GM12878 (cell line): ENCODE data around the gene AP4B1. TPM values are rescaled to one million over a fixed set of nuclear protein-coding genes. Genes with fewer than 3 reads are reported as not detected.

Experiments used
- ATAC-seq: fragments of 200-7000 bp; cut with Tn5 transposase; 3 replicates; pipeline ENCODE4 v1.9.1; 2020; ENCODE audit warnings: mild to moderate bottlenecking, moderate library complexity
- BruUV-seq: library from RNA; stranded (reverse); fragments of 400-500 nt; replicated peaks from 2 replicates; lab custom pipeline; 2021; lab: Mats Ljungman, UMichigan
- CTCF ChIA-PET: fragments of 300-600 bp; sonication (Branson Sonifier 250); formaldehyde crosslinking; extraction: SDS; loops from one replicate; lab custom pipeline; 2021; ENCODE audit warnings: inconsistent platforms; lab: Yijun Ruan, JAX
- POLR2A ChIA-PET: fragments of 350-600 bp; formaldehyde crosslinking; extraction: SDS; loops from one replicate; lab custom pipeline; 2021; ENCODE audit warnings: inconsistent platforms; lab: Charles Lee
- RAD21 ChIA-PET: fragments of 300-600 bp; sonication (Branson Sonifier 250); formaldehyde crosslinking; loops from one replicate; lab custom pipeline; 2023; ENCODE audit warnings: antibody characterized with exemption; ENCODE audit not compliant: unreplicated experiment; lab: Charles Lee
- SMC1A ChIA-PET: fragments of 300-600 bp; sonication (Branson Sonifier 250); formaldehyde crosslinking; loops from one replicate; lab custom pipeline; 2023; ENCODE audit not compliant: unreplicated experiment, uncharacterized antibody; lab: Charles Lee
- DNase-seq: peaks from one replicate; pipeline ENCODE4 v3.0.0-alpha.2; 2011; ENCODE audit warnings: low read depth, low spot score
- FAIRE-seq: peaks from 3 replicates; lab custom pipeline; 2011; peaks lifted over from hg19 to GRCh38; lab: Jason Lieb, UNC
- H2AFZ ChIP-seq: 2 replicates; pipeline ENCODE4 v1.6.0; 2011; ENCODE audit warnings: low read depth, low read length, control low read depth; ENCODE audit not compliant: control insufficient read depth
- H3K27ac ChIP-seq: 2 replicates; pipeline ENCODE4 v1.5.1; 2011; ENCODE audit warnings: control low read depth; ENCODE audit not compliant: control insufficient read depth, insufficient read depth
- H3K27me3 ChIP-seq, 2 experiments: replicated peaks in 1 of 2; 2 replicates each; pipeline versions ENCODE4 v1.6.0 to v1.6.1; 2011; ENCODE audit warnings: low read length in 1 of 2; ENCODE audit not compliant: control insufficient read depth in 2 of 2, insufficient read depth in 2 of 2
- H3K36me3 ChIP-seq, 2 experiments: 2 replicates each; pipeline ENCODE4 v1.5.1; 2011; ENCODE audit warnings: low read length in 1 of 2; ENCODE audit not compliant: control insufficient read depth in 2 of 2, insufficient read depth in 2 of 2
- H3K4me1 ChIP-seq: 2 replicates; pipeline ENCODE4 v1.6.1; 2011; ENCODE audit warnings: mild to moderate bottlenecking, low read length, moderate library complexity, mixed read lengths; ENCODE audit not compliant: control insufficient read depth, insufficient read depth
- H3K4me2 ChIP-seq: 2 replicates; pipeline ENCODE4 v1.6.0; 2011; ENCODE audit warnings: control low read depth; ENCODE audit not compliant: control insufficient read depth, insufficient read depth
- H3K4me3 ChIP-seq: fragments of 200-600 bp; sonication (generic); 2 replicates; pipeline ENCODE4 v1.5.1; 2016
- H3K79me2 ChIP-seq: 2 replicates; pipeline ENCODE4 v1.6.0; 2011; ENCODE audit warnings: low read length; ENCODE audit not compliant: control insufficient read depth, insufficient read depth
- H3K9ac ChIP-seq: 2 replicates; pipeline ENCODE4 v1.8.0; 2011; ENCODE audit warnings: low read length, control low read depth, mixed read lengths; ENCODE audit not compliant: control insufficient read depth, insufficient read depth
- H3K9me3 ChIP-seq: replicated peaks from 3 replicates; pipeline ENCODE4 v1.5.1; 2011; ENCODE audit warnings: mild to moderate bottlenecking, low read length; ENCODE audit not compliant: control insufficient read depth, insufficient read depth
- H4K20me1 ChIP-seq: 2 replicates; pipeline ENCODE4 v1.6.0; 2011; ENCODE audit not compliant: control insufficient read depth, insufficient read depth
- CBX5 ChIP-seq: sonication (generic); IDR thresholded peaks from 2 replicates; pipeline ENCODE4 v1.6.1; 2016; ENCODE audit warnings: low read depth, moderate library complexity, mild to moderate bottlenecking, inconsistent platforms
- CHD1 ChIP-seq: IDR thresholded peaks from 2 replicates; pipeline ENCODE4 v1.6.1; 2012; ENCODE audit warnings: low read depth, low read length, improper control_type of control experiment
- EGR1 ChIP-seq, 2 experiments: IDR thresholded peaks; 1 replicate in 1 of 2; 2 replicates in 1 of 2; pipeline ENCODE4 v1.6.1; 2011 to 2012; ENCODE audit warnings: low read depth in 2 of 2, low read length in 2 of 2, borderline replicate concordance in 1 of 2, mild to moderate bottlenecking in 1 of 2, moderate library complexity in 1 of 2
- EZH2 ChIP-seq: IDR thresholded peaks from 2 replicates; pipeline ENCODE4 v1.6.1; 2012; ENCODE audit warnings: low read depth, mild to moderate bottlenecking, control low read depth, inconsistent platforms, low read length, borderline replicate concordance; ENCODE audit not compliant: control insufficient read depth
- HDAC6 ChIP-seq: fragments of 200-600 bp; sonication (generic); IDR thresholded peaks from one replicate; pipeline ENCODE4 v1.8.0; 2017; ENCODE audit warnings: antibody characterized with exemption; ENCODE audit not compliant: unreplicated experiment
- MTA3 ChIP-seq: IDR thresholded peaks from 2 replicates; pipeline ENCODE4 v1.6.1; 2012; ENCODE audit warnings: low read length, inconsistent platforms, borderline replicate concordance
- NFYA ChIP-seq: IDR thresholded peaks from 2 replicates; pipeline ENCODE4 v1.6.1; 2011; ENCODE audit warnings: low read depth, mild to moderate bottlenecking, low read length, improper control_type of control experiment, borderline replicate concordance
- NR2C1 ChIP-seq: fragments of 450-650 bp; IDR thresholded peaks from 2 replicates; pipeline ENCODE4 v1.6.1; 2017; ENCODE audit warnings: antibody characterized with exemption, mild to moderate bottlenecking, moderate library complexity
- PAX5 ChIP-seq: IDR thresholded peaks from 2 replicates; pipeline ENCODE4 v1.6.1; 2011; ENCODE audit warnings: low read depth, low read length, borderline replicate concordance
- RELA ChIP-seq: fragments of 450-650 bp; IDR thresholded peaks from 2 replicates; pipeline ENCODE4 v1.8.0; 2014; ENCODE audit warnings: borderline replicate concordance; ENCODE audit not compliant: partially characterized antibody
- WGBS: methylation state at CpG from one replicate; pipeline ENCODE4 v1.1.6; 2016; ENCODE audit warnings: low lambda C conversion rate; ENCODE audit not compliant: insufficient replicate concordance, insufficient coverage; ENCODE audit errors: missing lambda C conversion rate; 5-methylcytosine and 5-hydroxymethylcytosine counted together
- in situ Hi-C: fragments of 300-500 bp; cut with MboI; formaldehyde crosslinking; loops from 9 replicates; pipeline ENCODE4 v1.14.3; 2018; ENCODE audit warnings: mixed read lengths
- intact Hi-C: fragments of 100-400 bp; cut with micrococcal nuclease; formaldehyde crosslinking; loops from one replicate; pipeline ENCODE4 v1.14.2; 2022; ENCODE audit not compliant: unreplicated experiment
- polyA plus RNA-seq, 11 experiments: library from polyadenylated mRNA; depleted of rRNA in 4 of 11; unstranded in 6 of 11; stranded (reverse) in 5 of 11; fragments of >200 nt; fragmentation: Nextera tagmentation in 4 of 11; fragmentation: Illumina TruSeq in 1 of 11; extraction: Ambion mirVana in 4 of 11; extraction: Trizol in 1 of 11; gene quantifications; 1 replicate in 1 of 11; 2 replicates in 10 of 11; pipeline versions ENCODE4 v1.2.1 to v1.2.3, GENCODE V29; 2011 to 2016; ENCODE audit warnings: inconsistent platforms in 2 of 11, missing spikeins in 2 of 11, low read depth in 1 of 11
- total RNA-seq, 4 experiments: library from RNA; depleted of rRNA in 3 of 4; stranded (reverse); fragments of >200 nt in 3 of 4; fragmentation: Illumina TruSeq in 1 of 4; extraction: Trizol in 1 of 4; gene quantifications; 2 replicates each; pipeline versions ENCODE4 v1.2.1 to v1.2.3, GENCODE V29; 2013 to 2021
- TF ChIP-seq, protein P1 (sequence below): IDR thresholded peaks from 2 replicates; pipeline ENCODE4 v1.6.1; 2012; ENCODE audit warnings: low read depth, low read length, improper control_type of control experiment

AP4B1 gene
- total and polyA plus RNA-seq, 10 of the 15 experiments (the other 5 are each of a cell fraction or from before 2014, with no cell fraction given): 27.2 to 61.0 (median 33.0) TPM

DNA sequence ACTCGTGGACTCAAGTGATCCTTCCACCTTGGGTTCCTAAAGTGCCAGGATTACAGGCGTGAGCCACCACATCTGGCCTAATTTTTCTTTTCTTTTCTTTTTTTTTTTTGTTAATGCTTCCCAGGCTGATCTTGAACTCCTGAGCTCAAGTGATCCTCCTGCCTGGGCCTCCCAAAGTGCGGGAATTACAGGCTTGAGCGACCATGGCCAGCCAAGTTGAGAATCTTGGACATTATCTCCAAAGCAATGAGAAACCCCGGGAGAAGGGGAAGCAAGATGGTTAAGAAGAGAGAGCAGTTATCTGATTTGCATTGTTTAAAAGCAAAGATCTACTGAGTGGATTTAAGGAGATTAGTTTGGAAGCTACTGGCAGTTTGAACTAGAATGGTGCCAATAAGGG is 33.6 kb upstream of the AP4B1 start:
- Histone ChIP-seq H4K20me1 (no peaks in the 10 kb centered on the region), H3K27ac (no peak overlapping the region), H3K4me3 (no peak overlapping the region), H2AFZ (no peak overlapping the region), H3K9ac (no peak overlapping the region), H3K9me3 (peaks cover 1% of the 10 kb centered on the region), H3K79me2 (peaks cover 70% of the 10 kb centered on the region), H3K27me3 (no peaks in the 10 kb centered on the region), H3K4me1 (peaks cover 17% of the 10 kb centered on the region), H3K36me3 (peaks cover 6 to 8% of the 10 kb centered on the region in 2 experiments; a peak in 3 of 4 replicates), H3K4me2 (no peak overlapping the region)
- DNase-seq (no peak), FAIRE-seq (no peak), ATAC-seq (no peak)
- RAD21 ChIA-PET: interaction anchor here (0.6 to 2.1 kb wide), 5 partner anchors 8 to 70 kb away, joined by 3 to 9 read pairs (median 3); no protein-coding TSS in a partner anchor
- intact Hi-C loops (no loop called here), in situ Hi-C loops (no loop called here)
- POLR2A ChIA-PET: interaction anchor here (0.5 to 0.7 kb wide), 3 partner anchors 31 to 256 kb away, joined by 3 read pairs; no protein-coding TSS in a partner anchor
- SMC1A ChIA-PET: interaction anchor here (0.6 to 11.9 kb wide), 5 partner anchors 9 to 164 kb away, joined by 3 to 99 read pairs (median 5); no protein-coding TSS in a partner anchor
- 85% methylated on average over 5 of the region's 5 CpGs for WGBS
- no TSS peak for BruUV-seq
- CTCF ChIA-PET: interaction anchor here (0.9 to 5.3 kb wide), 3 partner anchors 7 to 345 kb away, joined by 3 to 36 read pairs (median 3); partner anchors contain the start of gene HIPK1
- TF ChIP-seq HDAC6: no peak
- TF ChIP-seq EGR1 (IDR thresholded peaks at IDR 0.05; ENCODE audit: borderline replicate concordance in 1 of 2, low read depth in 2 of 2, low read length in 2 of 2): no peak
- TF ChIP-seq, protein P1, sequence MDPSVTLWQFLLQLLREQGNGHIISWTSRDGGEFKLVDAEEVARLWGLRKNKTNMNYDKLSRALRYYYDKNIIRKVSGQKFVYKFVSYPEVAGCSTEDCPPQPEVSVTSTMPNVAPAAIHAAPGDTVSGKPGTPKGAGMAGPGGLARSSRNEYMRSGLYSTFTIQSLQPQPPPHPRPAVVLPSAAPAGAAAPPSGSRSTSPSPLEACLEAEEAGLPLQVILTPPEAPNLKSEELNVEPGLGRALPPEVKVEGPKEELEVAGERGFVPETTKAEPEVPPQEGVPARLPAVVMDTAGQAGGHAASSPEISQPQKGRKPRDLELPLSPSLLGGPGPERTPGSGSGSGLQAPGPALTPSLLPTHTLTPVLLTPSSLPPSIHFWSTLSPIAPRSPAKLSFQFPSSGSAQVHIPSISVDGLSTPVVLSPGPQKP: no peak
- TF ChIP-seq EZH2: no peak
- no peak for TF ChIP-seq NFYA
- TF ChIP-seq CBX5: no peak
- TF ChIP-seq NR2C1: no peak
- no peak for TF ChIP-seq RELA
- TF ChIP-seq CHD1: no peak
- no peak for TF ChIP-seq MTA3
- no peak for TF ChIP-seq PAX5
